NCI-H187 treated with DMSO at 0.1 percent for 48 hours (cell line): ENCODE data around the gene DDAH1.
"Not testable (repeated sequence)": the region's sequence is repeated elsewhere in the genome, so short reads cannot be mapped to it uniquely, and the experiment has no call there.

ENCODE experiments used
- DNase-seq: peaks from one replicate; lab custom pipeline; 2025; lab: John Stamatoyannopoulos, UW

Gene DDAH1

DNA sequence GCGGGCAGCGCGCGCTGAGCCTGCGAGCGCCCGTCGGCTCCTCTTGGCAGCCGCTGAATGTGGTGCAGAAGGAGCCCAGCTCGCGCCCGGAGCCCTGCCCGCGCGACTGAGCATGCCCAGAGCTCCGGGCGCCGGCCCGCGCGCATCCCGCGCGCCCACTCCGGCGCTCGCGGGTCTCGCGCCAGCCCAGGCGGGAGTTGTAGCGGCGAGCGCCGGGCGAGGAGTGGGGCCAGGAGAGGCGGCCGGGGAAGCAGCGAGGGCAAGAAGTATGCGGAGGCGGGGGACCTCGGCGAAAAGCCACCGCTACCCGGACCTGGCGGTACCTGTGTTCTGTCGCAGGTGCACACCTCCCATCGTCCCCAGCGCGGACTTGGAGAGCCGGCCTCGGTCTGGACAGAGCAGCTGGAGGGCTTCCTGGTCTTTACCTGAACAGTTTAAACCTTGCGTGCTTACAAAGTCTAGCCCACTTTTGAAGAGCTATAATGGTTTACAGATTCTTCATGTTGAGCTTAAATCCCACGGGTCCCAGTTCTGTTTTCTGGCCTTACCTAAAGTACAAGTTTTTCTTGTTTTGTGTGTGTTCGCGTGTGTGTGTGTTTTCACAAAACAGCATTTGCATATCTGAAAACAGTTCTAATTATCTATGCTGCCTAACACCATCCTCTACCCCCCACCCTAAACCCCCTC is at the start of gene DDAH1:
Gene DDAH1 (minus strand): TSS at position 61 of the 687 bp plus-strand sequence. CDS start 114 bp downstream, outside the sequence.
- DNase-seq: no peak

DNA sequence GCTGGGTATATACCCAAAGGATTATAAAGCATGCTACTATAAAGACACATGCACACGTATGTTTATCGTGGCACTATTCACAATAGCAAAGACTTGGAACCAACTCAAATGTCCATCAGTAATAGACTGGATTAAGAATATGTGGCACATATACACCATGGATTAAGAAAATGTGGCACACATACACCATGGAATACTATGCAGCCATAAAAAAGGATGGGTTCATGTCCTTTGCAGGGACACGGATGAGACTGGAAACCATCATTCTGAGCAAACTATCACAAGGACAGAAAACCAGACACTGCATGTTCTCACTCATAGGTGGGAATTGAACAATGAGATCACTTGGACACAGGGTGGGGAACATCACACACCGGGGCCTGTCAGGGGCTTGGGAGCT is 49.0 kb upstream of the DDAH1 start:
- DNase-seq: not testable (repeated sequence)

DNA sequence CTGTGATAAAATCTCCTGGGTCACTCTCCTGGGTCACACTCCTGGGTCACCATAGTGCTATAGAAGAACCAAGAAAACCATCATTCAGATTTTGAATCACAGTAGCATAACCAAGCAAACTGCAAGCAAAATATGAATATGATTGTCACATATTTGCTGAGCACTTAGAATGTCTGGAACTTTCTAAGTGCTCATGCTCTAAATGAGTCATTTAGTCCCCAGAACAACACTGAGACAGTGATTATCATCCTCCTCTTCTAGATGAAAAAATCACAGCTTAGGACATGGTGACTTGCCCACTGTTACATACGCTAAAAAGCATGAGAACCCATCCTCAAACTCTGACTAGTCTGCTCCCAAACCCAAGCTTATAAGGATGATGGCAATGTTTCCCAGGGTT is 39.5 kb upstream of the DDAH1 start:
- no peak for DNase-seq

DNA sequence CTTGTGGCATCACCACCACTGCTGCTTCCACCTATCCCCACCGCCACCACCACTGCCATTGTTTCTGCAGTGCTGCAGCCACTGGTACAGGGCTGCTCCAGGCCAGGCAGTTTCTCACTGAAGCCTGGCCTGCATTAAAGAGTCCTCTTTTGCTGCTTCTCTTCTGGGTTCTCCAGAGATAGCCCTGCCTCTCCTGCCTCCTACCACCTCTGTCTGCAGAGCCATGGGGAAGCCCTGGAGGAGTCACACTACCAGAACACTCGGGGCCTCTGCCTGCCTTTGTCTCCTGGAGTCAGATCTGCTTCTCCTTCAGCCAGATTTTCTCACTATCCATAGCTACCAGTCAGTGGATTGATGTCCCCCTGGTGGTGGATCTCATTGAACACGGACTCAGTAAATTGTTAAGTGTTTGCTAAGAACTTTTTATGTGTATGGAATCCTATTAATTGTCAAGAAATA is 37.7 kb upstream of the DDAH1 start:
- DNase-seq: no peak

DNA sequence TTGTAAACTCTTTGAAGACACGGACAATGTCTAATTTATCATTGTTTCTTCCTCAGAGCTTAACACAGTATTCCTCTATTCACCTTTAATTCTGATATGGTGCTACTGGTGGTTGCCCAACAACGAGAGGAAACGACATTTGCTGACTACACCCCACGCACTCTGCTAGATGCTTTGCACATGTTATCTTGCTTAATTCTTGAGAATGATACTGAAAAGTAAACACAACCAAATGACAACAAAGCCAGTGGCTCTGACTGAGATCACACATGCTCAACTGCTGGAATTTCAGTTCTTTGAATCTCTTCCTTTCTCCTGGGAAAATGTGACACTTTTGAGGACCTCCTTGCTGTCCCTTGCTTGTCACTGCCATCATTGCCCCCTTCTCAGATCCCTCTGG is 37.2 kb upstream of the DDAH1 start:
- no peak for DNase-seq

DNA sequence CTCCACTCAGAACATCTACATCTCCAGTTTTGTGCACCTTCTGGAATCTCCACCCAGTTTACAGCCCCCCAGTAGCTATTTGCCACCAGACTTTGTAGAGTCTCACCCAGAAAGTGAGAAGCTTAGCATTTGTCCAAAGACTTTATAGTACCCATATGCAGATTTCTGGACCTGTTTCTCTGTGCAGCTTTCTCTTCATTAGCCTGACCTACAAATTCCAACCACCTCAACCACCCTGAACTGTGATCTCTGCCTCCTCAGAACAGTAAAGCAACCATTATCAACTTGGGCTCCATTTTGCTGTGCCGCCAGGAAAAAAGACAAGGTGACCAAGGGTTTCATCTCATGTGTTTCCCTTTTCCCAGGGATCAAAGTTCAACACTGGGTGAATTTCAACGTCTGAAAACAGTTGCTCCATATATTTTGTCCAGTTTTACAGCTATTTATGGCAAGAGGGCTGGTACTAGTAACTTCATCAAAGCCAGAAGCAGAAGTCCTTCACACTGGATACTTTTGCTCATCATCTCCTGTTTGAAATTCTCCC is 36.5 kb upstream of the DDAH1 start:
- no peak for DNase-seq

DNA sequence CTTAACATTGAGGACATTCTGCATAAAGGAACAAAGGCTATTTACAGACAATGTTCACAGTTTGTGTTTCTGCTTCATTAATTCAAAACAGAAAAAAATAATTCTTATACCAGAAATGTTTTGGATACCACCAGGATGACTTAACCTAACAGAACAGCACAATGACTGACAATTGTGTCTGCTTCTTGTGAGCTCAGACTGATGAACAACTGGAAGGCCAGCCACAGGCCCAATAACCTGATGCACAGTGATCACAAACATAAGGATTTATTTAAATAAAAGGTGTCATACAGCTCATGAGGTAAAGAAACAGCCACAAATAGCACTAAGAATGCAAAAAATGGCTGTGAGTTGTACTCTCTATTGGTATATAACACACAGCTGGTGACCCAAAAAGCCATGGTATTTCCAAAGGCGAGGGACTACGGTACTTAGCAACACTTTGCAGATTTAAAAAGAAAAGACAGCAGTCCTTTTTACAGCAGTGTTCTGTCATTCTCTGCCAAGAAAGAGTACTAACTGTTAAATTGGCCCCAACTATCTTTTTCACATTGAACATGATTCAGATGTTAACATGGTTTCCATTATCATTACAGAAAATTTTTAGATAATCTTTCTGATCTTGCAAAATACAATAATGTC is 32.1 kb upstream of the DDAH1 start:
- DNase-seq: no peak

DNA sequence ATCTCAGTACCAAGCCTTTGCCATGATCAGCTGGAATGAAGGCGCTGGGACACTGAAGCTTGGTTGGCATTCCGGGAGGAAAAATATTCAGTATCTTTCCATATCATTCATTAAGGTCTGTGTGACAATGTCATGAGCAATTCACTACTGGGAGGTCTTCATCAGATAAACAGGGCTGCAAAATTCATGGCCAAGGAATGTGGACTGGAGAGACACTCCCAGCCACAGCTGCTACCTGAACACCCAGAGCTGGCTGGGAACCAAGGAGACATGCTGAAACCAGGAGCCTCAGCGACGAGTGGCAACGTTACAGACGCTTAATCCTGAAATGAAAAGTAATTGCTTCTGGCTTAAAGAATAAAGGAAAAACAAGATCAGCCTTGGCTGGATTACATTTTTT is 30.6 kb upstream of the DDAH1 start:
- no peak for DNase-seq

DNA sequence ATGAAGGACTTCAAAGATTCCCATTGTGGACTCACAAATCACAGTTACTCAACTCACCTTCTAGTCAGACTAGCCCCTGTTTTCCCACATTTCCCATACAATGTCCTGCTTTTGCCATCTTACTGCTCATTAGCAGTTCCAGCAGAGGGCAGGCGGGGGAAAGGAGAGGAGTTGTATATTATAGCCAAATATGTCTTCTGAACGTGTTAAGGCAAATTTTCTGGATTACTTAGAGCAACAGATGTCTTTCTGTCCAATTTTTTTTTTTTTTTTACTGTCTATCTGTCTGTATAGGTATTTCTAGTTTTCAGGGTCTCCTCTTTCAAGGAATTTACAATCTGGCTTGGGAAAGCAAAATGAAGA is 29.9 kb upstream of the DDAH1 start:
- no peak for DNase-seq

DNA sequence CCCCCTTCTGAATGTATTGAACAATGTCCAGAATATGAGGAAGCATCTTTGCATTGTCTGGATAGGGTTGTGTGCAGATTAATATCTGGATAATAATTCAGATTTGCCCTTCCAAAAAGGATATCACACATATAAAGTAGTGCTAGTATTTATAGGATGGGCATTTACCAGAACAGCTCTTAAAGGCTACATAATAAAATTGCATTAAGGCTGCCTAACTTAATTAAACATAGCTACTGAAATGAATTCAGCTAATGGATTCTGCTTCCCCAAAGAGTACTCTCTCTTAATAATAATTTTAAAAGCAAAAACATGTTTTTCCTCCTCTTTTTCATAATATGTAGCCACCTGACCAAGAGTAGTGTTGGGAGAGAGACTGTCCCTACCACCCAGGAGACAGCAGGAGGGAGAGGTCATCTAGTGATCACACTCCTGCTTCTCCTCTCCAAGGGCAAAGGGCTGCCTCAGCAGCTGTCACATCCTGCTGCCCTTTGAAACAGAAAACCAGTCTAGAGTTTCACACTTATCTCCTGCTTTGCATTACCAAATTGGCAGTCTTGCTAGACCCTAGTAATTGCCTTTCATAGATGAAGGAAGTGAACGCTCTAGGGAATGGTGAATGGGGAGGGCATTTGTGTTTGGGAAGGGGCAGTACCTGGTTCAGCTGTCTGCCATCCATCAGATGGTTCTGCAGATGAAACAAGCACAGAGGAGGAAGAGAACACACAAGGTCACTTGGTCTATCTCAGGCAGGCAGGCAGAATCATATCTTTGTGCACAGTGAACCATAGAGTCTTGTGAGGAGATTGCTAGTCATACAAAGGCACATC is 29.3 kb upstream of the DDAH1 start:
- no peak for DNase-seq

DNA sequence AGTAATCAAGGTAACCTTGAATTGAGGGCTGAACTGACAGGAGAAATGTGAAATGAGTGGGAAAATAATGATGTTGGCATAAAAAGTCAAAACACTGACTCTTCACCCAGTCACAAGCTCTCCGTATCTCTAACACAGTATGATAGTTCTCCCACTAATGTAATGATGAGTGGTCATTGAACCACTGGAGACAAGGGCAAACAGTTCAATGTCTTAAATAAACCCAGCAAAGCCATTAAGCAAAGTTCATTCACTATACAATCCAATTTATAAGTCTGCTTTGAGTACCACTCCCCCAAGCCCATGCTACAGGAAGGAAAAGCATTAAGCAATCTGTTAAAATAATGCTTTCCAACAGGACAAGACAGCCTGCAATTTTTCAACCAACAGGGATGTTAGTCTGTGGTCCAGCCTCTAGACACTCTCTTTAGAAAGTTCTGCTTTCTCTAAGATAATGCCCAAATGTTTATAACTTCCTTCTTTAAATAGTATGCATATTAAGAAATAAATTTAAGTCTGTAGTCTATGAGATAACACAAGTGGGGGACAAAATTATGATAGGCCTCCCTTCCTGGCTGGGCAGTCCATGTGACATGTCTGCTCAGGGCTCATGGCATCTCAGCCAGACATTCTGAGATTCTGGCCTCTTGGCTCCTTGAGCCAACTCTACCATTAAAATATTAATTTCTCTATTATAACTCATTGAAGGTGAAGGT is 25.5 kb upstream of the DDAH1 start:
- no peak for DNase-seq

DNA sequence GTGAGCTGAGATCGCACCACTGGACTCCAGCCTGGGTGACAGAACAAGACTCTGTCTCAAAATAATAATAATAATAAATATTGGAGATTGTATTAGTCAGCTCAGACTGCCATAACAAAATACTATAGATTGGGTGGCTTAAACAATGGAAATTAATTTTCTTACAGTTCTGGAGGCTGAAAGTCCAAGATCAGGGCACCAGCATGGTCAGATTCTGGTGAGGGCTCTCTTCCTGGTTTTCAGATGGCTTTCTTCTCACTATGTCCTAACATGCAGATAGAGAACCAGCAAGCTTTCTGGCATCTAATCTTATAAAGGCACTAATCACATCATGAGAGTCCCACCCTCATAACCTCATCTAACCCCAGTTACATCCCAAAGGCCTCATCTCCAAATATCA is 23.2 kb upstream of the DDAH1 start:
- no peak for DNase-seq

DNA sequence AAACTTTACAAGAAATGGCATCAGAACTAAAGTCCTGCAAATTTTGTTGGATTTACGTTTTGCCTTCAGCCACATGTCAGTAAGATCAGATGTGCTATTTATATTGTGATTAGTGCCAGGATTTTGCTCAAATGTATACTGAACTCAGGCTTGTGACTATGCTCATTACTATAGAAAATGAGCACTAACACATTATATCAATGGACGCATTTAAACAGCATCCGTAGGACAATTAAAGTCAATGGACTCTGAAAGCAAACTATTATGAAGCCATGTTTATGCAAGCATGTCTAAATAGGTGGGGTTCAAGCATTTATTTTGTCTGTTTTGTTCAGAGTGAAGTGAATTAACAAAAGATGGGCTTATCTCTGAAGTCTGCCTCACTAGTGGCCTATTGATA is 20.6 kb upstream of the DDAH1 start:
- DNase-seq: no peak

DNA sequence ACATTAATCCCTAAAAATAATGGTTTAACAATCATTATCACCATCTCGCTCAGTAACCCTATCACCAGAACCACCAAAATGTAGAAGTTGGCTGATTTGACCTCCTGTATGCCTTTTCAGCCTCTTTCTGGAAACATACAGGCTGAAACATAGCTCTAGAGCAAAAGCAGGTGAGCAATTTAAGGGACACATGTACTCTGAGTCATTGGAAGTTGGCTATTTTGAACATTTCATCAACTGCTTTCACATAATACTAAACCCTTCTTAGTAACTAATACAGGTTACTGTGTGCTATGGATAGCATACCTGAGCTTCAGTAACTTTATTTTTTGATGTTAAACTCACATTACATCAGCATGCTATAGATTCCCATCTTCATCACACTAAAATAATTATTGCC is 19.8 kb upstream of the DDAH1 start:
- DNase-seq: no peak

DNA sequence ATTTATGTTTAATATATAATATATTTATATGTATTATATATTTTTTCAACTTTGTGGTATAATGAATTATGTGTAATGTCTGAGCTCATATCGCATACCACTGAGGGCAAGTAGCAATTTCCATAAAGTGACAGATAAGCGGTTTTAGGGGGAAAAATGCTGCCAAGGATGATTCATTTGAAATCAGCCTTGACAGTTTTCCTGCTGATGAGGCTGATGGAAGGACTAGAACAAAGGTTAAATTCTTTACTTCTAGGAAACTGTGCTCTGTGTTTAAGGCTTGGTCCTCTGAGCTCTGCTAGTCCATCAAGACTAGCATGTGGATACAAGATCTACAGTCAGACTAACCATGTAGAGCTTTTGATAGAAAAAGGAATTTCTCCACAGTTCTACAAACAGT is 19.3 kb upstream of the DDAH1 start:
- DNase-seq: no peak

DNA sequence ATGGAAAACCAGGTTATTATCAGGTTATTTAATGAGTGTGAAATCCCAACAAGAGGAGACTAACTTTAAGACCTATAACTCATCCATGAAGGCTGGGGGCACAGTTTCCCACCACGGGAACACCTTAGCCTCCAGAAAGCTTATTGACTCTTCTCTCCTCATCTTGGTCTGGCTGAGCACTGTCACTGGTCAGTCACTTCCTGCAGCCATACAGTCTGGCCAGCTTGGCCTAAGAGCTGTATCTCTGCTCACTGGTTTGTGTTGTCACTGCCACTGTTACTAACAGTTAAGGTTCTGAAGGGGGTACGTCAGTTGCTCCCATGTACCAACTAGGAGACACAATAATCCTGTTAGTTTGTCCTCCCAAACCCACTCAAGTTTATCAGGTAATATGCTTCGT is 16.7 kb upstream of the DDAH1 start:
- no peak for DNase-seq

DNA sequence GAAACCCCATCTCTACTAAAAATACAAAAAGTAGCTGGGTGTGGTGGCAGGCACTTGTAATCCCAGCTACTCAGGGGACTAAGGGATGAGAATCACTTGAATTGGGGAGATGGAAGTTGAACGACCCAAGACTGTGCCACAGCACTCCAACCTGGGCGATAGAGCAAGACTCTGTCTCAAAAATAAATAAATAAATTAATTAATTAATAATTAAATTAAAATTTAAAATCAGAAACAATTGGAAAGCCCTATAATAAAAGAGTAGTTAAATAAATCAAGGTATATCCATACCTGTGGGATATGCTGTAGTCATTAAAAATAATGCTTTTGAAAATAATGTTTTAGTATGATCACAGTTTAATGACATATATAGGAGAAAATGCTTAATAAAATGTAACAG is 15.6 kb upstream of the DDAH1 start:
- DNase-seq: no peak

DNA sequence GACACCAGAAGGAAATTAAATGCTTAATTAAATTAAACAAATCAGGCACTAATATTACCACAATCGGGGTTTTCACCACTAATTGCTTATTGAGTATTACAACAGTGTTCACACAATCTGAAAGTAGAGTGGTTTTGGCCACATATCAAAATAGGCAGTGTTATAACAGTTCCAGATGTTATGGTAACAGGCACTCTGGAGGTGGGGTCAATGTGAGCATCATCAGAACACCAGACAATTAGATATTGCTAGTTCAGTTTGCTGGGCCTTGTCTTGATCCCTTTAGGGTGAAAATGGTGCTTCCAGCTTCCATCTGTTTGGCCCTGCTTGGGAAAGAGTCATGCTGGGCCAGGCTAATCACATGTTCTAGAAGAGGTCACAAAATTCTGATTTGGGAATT is 14.5 kb upstream of the DDAH1 start:
- no peak for DNase-seq

DNA sequence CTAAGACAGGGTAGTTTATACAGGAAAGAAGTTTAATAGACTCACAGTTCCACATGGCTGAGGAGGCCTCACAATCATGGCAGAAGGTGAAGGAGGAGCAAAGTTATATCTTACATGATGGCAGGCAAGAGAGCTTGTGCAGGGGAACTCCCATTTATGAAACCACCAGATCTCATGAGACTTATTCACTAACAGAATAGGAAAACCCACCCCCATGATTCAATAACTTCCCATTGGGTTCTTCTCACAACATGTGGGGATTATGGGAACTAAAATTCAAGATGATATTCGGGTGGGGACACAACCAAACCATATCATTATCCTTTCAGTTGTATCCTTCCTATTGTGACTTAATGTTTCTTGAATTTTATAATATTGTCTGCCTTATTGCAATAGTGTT is 13.4 kb upstream of the DDAH1 start:
- DNase-seq: no peak

DNA sequence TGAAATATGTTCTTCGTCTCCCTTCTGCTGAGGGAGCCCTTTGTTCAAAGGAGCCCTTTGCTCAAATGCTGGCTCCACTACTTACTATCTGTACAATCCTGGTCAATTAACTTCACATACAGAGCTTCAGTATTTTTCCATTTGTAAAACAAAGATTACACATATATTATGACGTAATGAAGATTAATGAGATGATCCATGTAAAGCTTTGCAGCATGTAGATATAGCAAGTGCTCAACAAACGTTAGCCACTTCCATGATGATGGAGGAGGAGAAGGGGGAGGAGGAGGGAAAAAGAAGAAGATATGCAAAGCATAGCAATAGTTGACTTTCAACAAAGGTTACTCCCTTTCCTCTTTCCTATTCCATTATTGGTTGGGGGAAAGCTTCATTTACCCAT is 10.1 kb upstream of the DDAH1 start:
- DNase-seq: no peak

DNA sequence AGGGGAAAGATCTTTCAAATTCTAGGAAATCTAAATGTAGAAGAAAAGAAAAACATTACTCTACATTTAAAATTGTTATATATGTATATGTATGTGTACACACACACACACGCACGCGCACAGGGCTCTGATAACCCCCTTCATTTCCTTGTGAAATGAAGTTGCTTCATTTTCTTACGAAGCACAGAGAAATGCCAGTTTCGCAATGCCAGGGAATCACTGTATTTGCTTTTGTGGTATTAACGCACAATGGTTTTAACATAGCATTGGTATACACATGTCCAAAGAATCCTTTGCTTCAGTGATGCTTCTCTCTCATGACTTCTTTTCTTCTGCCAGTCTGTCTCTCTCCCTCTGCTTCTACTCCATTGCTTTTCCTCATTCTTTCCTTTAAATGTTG is 8.4 kb upstream of the DDAH1 start:
- DNase-seq: no peak

DNA sequence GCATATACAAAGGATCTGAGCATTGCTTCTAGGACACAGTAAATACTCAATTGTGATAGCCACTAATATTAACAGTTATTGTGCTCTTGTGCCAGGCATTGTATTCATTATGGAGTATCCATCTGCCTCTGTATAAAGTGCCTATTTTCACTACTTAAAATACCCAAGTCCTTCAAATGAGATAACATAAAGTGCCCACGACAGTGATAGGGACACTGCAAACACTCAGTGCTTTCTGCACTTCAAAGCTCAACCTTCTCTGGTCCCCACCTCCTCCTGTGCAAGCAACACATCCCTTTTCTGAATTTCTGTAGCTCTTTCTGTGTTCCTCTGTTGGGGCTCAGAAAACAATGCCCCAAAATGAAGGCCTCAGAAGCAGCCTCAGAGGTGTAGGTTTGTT is 6.6 kb upstream of the DDAH1 start:
- DNase-seq: no peak
